Smooth muscle cell (in vitro differentiated cells): Measurements from ENCODE around the gene RNU7-1. TPM values are rescaled to one million over a fixed set of nuclear protein-coding genes. Genes with fewer than 3 reads are reported as not detected.

Source experiments
- DNase-seq: peaks from one replicate; lab custom pipeline; 2025; ENCODE audit not compliant: unreplicated experiment; lab: John Stamatoyannopoulos, UW
- H2AFZ ChIP-seq: fragments of 200-600 bp; sonication (generic); 2 replicates; pipeline ENCODE4 v1.6.0; 2016; ENCODE audit warnings: antibody characterized with exemption, low read depth, mild to moderate bottlenecking
- H3F3A ChIP-seq: fragments of 200-600 bp; sonication (generic); 2 replicates; pipeline ENCODE4 v1.6.0; 2017; ENCODE audit warnings: antibody characterized with exemption, low read depth
- H3K27ac ChIP-seq: fragments of 200-600 bp; sonication (generic); 2 replicates; pipeline ENCODE4 v1.5.1; 2016; ENCODE audit warnings: low read depth, mild to moderate bottlenecking
- H3K27me3 ChIP-seq: fragments of 200-600 bp; sonication (generic); 2 replicates; pipeline ENCODE4 v1.6.1; 2016; ENCODE audit warnings: low read depth, mild to moderate bottlenecking
- H3K36me3 ChIP-seq: fragments of 200-600 bp; sonication (generic); 2 replicates; pipeline ENCODE4 v1.5.1; 2016; ENCODE audit warnings: low read depth
- H3K4me1 ChIP-seq: fragments of 200-600 bp; sonication (generic); 2 replicates; pipeline ENCODE4 v1.5.1; 2016; ENCODE audit warnings: low read depth
- H3K4me2 ChIP-seq: fragments of 200-600 bp; sonication (generic); 2 replicates; pipeline ENCODE4 v1.6.0; 2016; ENCODE audit warnings: mild to moderate bottlenecking
- H3K4me3 ChIP-seq: fragments of 200-600 bp; sonication (generic); 2 replicates; pipeline ENCODE4 v1.5.1; 2016; ENCODE audit warnings: mild to moderate bottlenecking
- H3K79me2 ChIP-seq: fragments of 200-600 bp; sonication (generic); 2 replicates; pipeline ENCODE4 v1.6.0; 2016; ENCODE audit warnings: low read depth, mild to moderate bottlenecking
- H3K9ac ChIP-seq: fragments of 200-600 bp; sonication (generic); 2 replicates; pipeline ENCODE4 v1.6.0; 2016; ENCODE audit warnings: low read depth
- H3K9me3 ChIP-seq: fragments of 200-600 bp; sonication (generic); replicated peaks from 2 replicates; pipeline ENCODE4 v1.5.1; 2016; ENCODE audit warnings: low read depth
- H4K20me1 ChIP-seq: fragments of 200-600 bp; sonication (generic); 2 replicates; pipeline ENCODE4 v1.6.0; 2016; ENCODE audit warnings: low read depth
- CTCF ChIP-seq: fragments of 200-600 bp; sonication (generic); IDR thresholded peaks from 2 replicates; pipeline ENCODE4 v1.5.1; 2017; ENCODE audit warnings: borderline replicate concordance, mild to moderate bottlenecking, antibody characterized with exemption; ENCODE audit not compliant: insufficient read depth, poor library complexity, severe bottlenecking
- WGBS: methylation state at CpG from one replicate; pipeline ENCODE4 v1.1.7; 2016; ENCODE audit warnings: low lambda C conversion rate; 5-methylcytosine and 5-hydroxymethylcytosine counted together
- polyA plus RNA-seq: library from polyadenylated mRNA; unstranded; fragments of >200 nt; fragmentation: Nextera tagmentation; extraction: Ambion mirVana; gene quantifications from 2 replicates; pipeline ENCODE4 v1.2.1, GENCODE V29; 2016
- total RNA-seq: library from RNA; depleted of rRNA; stranded (reverse); fragments of >200 nt; gene quantifications from 2 replicates; pipeline ENCODE4 v1.2.3, GENCODE V29; 2014

Gene RNU7-1
- total and polyA plus RNA-seq, 2 experiments from 2014 or later: not detected

GRCh38 chr12:6928703-6929407 lies 14.8 kb upstream of the RNU7-1 start:
- Histone ChIP-seq H3K9me3 (no peaks in the 10 kb centered on the region), H3K27me3 (no peaks in the 10 kb centered on the region), H2AFZ (no peak overlapping the region), H3K36me3 (no peaks in the 10 kb centered on the region), H3K4me3 (peak overlapping the region; percentile 98), H3F3A (peaks cover 17% of the 10 kb centered on the region), H3K9ac (peak overlapping the region; percentile 90), H3K27ac (peak overlapping the region; percentile 67), H3K4me1 (peaks cover 42% of the 10 kb centered on the region), H3K4me2 (peak overlapping the region; percentile 99), H3K79me2 (peaks cover 68% of the 10 kb centered on the region), H4K20me1 (peaks cover 51% of the 10 kb centered on the region)
- DNase-seq: no peak
- WGBS: 1% methylated on average over 19 of the region's 19 CpGs
- no peak for TF ChIP-seq CTCF

- Histone ChIP-seq H3K27ac (peak overlapping the region; percentile 67), H3F3A (peaks cover 26% of the 10 kb centered on the region), H2AFZ (no peak overlapping the region), H3K9me3 (no peaks in the 10 kb centered on the region), H3K9ac (peak overlapping the region; percentile 90), H3K4me1 (peaks cover 38% of the 10 kb centered on the region), H3K4me2 (peak overlapping the region; percentile 99), H3K79me2 (peaks cover 75% of the 10 kb centered on the region), H4K20me1 (peaks cover 58% of the 10 kb centered on the region), H3K27me3 (no peaks in the 10 kb centered on the region), H3K36me3 (no peaks in the 10 kb centered on the region), H3K4me3 (peak overlapping the region; percentile 98)
- 52% methylated on average over 7 of the region's 7 CpGs for WGBS
- TF ChIP-seq CTCF: no peak
- DNase-seq: no peak
Measured at GRCh38 chr12:6929466-6930452, 13.9 kb upstream of the RNU7-1 start.

GRCh38 chr12:6932766-6933165 lies 10.8 kb upstream of the RNU7-1 start:
- H3K27me3 ChIP-seq: no peaks in the 10 kb centered on the region
- H3K9me3 ChIP-seq: no peaks in the 10 kb centered on the region
- peaks cover 20% of the 10 kb centered on the region for H3K4me1 ChIP-seq
- H3K27ac ChIP-seq: peak overlapping the region; percentile 40
- peaks cover 58% of the 10 kb centered on the region for H4K20me1 ChIP-seq
- no peak overlapping the region for H3K4me3 ChIP-seq
- DNase-seq: no peak
- 86% methylated on average over 1 of the region's 1 CpG for whole genome bisulfite sequencing
- peaks cover 65% of the 10 kb centered on the region for H3K79me2 ChIP-seq
- no peak for TF ChIP-seq CTCF
- H3K36me3 ChIP-seq: no peaks in the 10 kb centered on the region
- no peak overlapping the region for H3K9ac ChIP-seq
- no peak overlapping the region for H2AFZ ChIP-seq
- H3K4me2 ChIP-seq: no peak overlapping the region
- H3F3A ChIP-seq: peaks cover 42% of the 10 kb centered on the region
